SK-N-MC (cell line): ENCODE measurements around the gene PSMD5.

Experiments used
- DNase-seq: peaks from one replicate; pipeline ENCODE4 v3.0.0-alpha.2; 2011; ENCODE audit warnings: low read depth, low spot score
- H3K27ac ChIP-seq: fragments of 200-600 bp; sonication (generic); 2 replicates; pipeline ENCODE4 v1.5.1; 2016; ENCODE audit warnings: mixed run types
- H3K36me3 ChIP-seq: fragments of 200-600 bp; sonication (generic); 2 replicates; pipeline ENCODE4 v1.6.1; 2017; ENCODE audit warnings: antibody characterized with exemption, low read length, mixed read lengths; ENCODE audit not compliant: insufficient read depth
- H3K4me3 ChIP-seq: fragments of 200-600 bp; sonication (generic); 2 replicates; pipeline ENCODE4 v1.5.1; 2016
- H3K9ac ChIP-seq: fragments of 200-600 bp; sonication (generic); 2 replicates; pipeline ENCODE4 v1.8.0; 2017; ENCODE audit warnings: mixed run types, mixed read lengths; ENCODE audit not compliant: insufficient read length
- H3K9me3 ChIP-seq: fragments of 200-600 bp; sonication (generic); 2 replicates; pipeline ENCODE4 v1.6.1; 2017; ENCODE audit warnings: low read depth, mild to moderate bottlenecking, antibody characterized with exemption, low read length, moderate library complexity, mixed read lengths
- EZH2 ChIP-seq: fragments of 200-600 bp; sonication (generic); IDR thresholded peaks from one replicate; pipeline ENCODE4 v1.6.1; 2017; ENCODE audit warnings: antibody characterized with exemption
- FOXP2 ChIP-seq: optimal IDR thresholded peaks from 2 replicates; pipeline ENCODE3; 2011; ENCODE audit warnings: mild to moderate bottlenecking, moderate library complexity; ENCODE audit not compliant: insufficient read depth; ENCODE audit errors: extremely low read length, control extremely low read depth
- POLR2AphosphoS5 ChIP-seq: IDR thresholded peaks from 2 replicates; pipeline ENCODE4 v1.6.1; 2012; ENCODE audit warnings: mild to moderate bottlenecking, low read depth, low read length, borderline replicate concordance

Gene PSMD5

DNA sequence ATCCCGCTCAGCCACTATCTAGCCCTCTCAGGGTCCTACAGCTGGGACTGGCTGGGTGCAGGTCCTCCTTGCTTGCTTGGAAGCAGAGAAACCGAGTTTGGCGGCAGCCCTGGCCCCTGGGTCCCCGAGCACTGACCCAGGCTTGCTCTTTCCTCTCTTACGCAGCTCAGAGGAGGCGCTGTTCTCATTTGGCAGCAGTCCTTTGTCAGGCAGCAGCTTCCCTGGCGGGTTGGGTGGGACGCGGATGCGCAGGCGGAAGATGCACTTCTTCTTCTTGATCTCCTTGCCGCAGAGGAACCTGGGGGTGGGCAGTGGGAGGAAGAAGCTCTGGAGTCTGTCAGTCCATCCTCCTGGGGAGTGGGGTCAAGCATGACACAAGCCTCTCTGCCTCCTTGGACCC lies 19.7 kb upstream of the PSMD5 start:
- H3K27ac ChIP-seq = no peak overlapping the region

DNA sequence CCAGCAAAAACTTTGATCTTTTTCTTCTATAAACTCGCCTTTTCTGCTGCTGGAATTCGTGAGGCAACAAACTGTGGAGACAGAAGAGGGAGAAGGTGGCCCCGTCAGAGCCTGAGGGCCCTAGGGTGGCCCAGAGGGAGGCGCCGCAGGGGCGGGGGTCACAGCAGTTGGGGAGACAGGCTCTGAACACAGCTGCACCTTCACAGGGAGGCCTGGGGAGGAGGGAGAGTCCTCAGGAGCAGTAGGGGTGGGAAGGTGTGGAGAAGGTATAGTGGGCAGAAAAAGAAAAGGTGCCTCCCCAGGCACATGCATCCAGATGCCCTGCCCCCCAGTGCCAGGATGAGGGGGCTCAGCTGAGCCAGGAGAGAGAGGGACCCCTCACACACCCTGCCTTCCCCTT lies 19.2 kb upstream of the PSMD5 start:
- no peak overlapping the region for H3K4me3 ChIP-seq
- TF ChIP-seq EZH2 (no peak), FOXP2 (no peak), POLR2AphosphoS5 (no peak)
- no peak for DNase-seq
- peaks cover 7% of the 10 kb centered on the region for H3K36me3 ChIP-seq
- no peaks in the 10 kb centered on the region for H3K9me3 ChIP-seq
- H3K9ac ChIP-seq = no peak overlapping the region
- H3K27ac ChIP-seq = no peak overlapping the region

More for the DNA sequence above, 19.7 kb upstream of the PSMD5 start:
- Histone ChIP-seq H3K4me3 (no peak overlapping the region), H3K9me3 (no peaks in the 10 kb centered on the region), H3K9ac (no peak overlapping the region), H3K36me3 (peaks cover 7% of the 10 kb centered on the region)
- DNase-seq = no peak
- TF ChIP-seq POLR2AphosphoS5 = no peak
- no peak for TF ChIP-seq EZH2
- TF ChIP-seq FOXP2 = no peak

DNA sequence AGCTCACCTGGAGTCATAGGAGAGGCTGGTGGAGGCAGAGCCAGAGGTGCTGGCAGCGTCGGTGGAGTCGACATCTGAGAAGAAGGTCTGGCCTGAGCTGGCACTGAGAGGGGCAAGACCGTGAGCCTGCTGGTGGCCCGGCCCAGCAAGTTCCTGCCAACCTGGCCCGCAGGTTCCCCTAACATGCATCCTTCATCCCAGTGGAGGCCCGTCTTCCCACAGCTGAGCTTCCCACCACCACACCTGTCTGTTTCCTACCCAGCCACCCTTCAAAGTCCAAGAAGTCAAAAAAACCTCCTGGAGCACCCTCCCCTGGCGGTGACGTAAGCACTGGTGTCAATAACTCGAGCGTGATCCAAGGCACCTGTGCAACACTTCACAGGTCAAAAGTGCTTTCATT lies 17.4 kb upstream of the PSMD5 start:
- Histone ChIP-seq H3K9ac (no peak overlapping the region), H3K4me3 (no peak overlapping the region), H3K9me3 (no peaks in the 10 kb centered on the region), H3K36me3 (peaks cover 7% of the 10 kb centered on the region), H3K27ac (no peak overlapping the region)
- TF ChIP-seq FOXP2 (no peak), POLR2AphosphoS5 (no peak), EZH2 (no peak)
- DNase-seq = no peak

DNA sequence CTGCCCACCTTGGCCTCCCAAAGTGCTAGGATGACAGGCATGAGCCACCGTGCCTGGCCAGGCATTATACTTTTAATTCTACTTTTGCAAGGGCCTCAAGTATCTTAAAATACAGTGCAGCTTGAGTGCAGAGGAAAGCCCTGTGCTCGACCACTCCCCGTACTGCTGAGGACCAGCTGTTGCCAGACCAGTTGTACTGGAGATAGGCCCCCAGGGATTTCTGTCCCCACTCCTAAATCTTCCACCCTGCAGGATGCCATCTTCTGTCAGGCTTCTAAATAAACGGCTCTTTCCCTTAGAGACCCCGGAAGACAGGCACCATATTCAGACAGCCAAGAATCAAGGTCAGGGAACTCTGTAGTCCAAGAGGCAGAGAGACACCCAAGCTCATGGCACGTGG lies 16.6 kb upstream of the PSMD5 start:
- H3K9ac ChIP-seq = no peak overlapping the region
- no peak for DNase-seq
- no peak overlapping the region for H3K4me3 ChIP-seq
- no peaks in the 10 kb centered on the region for H3K9me3 ChIP-seq
- H3K36me3 ChIP-seq = peaks cover 7% of the 10 kb centered on the region
- TF ChIP-seq POLR2AphosphoS5 (no peak), FOXP2 (no peak), EZH2 (no peak)
- H3K27ac ChIP-seq = no peak overlapping the region

GRCh38 chr9:120857902-120858301 lies 15.2 kb upstream of the PSMD5 start:
- Histone ChIP-seq H3K9me3 (no peaks in the 10 kb centered on the region), H3K4me3 (no peak overlapping the region), H3K36me3 (peaks cover 7% of the 10 kb centered on the region), H3K9ac (no peak overlapping the region), H3K27ac (no peak overlapping the region)
- TF ChIP-seq POLR2AphosphoS5 (no peak), EZH2 (no peak), FOXP2 (no peak)
- no peak for DNase-seq

GRCh38 chr9:120857481-120857880 lies 14.8 kb upstream of the PSMD5 start:
- no peak for TF ChIP-seq POLR2AphosphoS5
- TF ChIP-seq EZH2 = no peak
- no peak for TF ChIP-seq FOXP2
- peaks cover 7% of the 10 kb centered on the region for H3K36me3 ChIP-seq
- no peak overlapping the region for H3K27ac ChIP-seq
- H3K4me3 ChIP-seq = no peak overlapping the region
- H3K9ac ChIP-seq = no peak overlapping the region
- H3K9me3 ChIP-seq = no peaks in the 10 kb centered on the region
- DNase-seq = no peak

DNA sequence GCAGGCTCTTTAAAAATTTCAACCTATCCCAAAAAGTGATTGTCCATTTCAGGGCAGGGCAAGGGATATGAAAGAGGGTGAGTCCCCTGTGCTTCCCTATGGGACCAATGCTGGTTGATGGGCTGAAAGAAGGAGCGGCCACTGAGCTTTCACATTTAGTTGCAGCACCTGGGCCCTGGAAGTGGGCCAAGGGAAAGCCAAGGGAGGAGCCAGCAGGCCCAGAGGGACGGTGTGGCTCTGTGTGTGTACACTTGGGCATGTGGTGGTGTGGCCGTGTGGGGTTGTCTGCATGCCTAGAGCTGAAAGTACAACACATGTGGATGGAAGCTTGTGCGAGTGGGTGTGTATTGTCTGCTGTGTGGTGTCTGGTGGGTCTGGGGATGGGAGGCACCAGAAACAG lies 14.0 kb upstream of the PSMD5 start:
- TF ChIP-seq EZH2 = no peak
- TF ChIP-seq FOXP2 = no peak
- no peaks in the 10 kb centered on the region for H3K9me3 ChIP-seq
- H3K36me3 ChIP-seq = peaks cover 7% of the 10 kb centered on the region
- no peak overlapping the region for H3K9ac ChIP-seq
- H3K27ac ChIP-seq = no peak overlapping the region
- no peak overlapping the region for H3K4me3 ChIP-seq
- no peak for DNase-seq

GRCh38 chr9:120855827-120856670 lies 13.3 kb upstream of the PSMD5 start:
- TF ChIP-seq EZH2 = no peak
- no peak for TF ChIP-seq POLR2AphosphoS5
- no peak for TF ChIP-seq FOXP2
- H3K36me3 ChIP-seq = peaks cover 7% of the 10 kb centered on the region
- DNase-seq = no peak

GRCh38 chr9:120854596-120855327 lies 12.0 kb upstream of the PSMD5 start:
- Histone ChIP-seq H3K4me3 (no peak overlapping the region), H3K9me3 (no peaks in the 10 kb centered on the region), H3K36me3 (no peaks in the 10 kb centered on the region; the same call in 1 of the 2 replicates), H3K9ac (no peak overlapping the region), H3K27ac (no peak overlapping the region)
- no peak for DNase-seq
- no peak for TF ChIP-seq FOXP2
- TF ChIP-seq POLR2AphosphoS5 = no peak
- TF ChIP-seq EZH2 = no peak

More at GRCh38 chr9:120855827-120856670, 13.3 kb upstream of the PSMD5 start:
- Histone ChIP-seq H3K4me3 (no peak overlapping the region), H3K27ac (no peak overlapping the region), H3K9me3 (no peaks in the 10 kb centered on the region), H3K9ac (no peak overlapping the region)
